Measurements from ENCODE around the gene JAG2. TPM values are rescaled to one million over a fixed set of nuclear protein-coding genes. Genes with fewer than 3 reads are reported as not detected.

JAG2 gene
- total and polyA plus RNA-seq, 2 of the 13 experiments (the other 11 are each of a cell fraction or from before 2014, with no cell fraction given) = 0.04 to 0.16 TPM

GRCh38 chr14:105196265-105196960 is 27.8 kb upstream of the JAG2 start (continued):
- 0 out of 2 replicates have a peak, but pooled peaks have one; percentile 16 for TF ChIP-seq ELF3 (CRISPR knock-in tag; IDR thresholded peaks at IDR 0.05)
- TF ChIP-seq ZNF577 (CRISPR knock-in tag; IDR thresholded peaks at IDR 0.05; ENCODE audit: borderline replicate concordance, low read depth) = no peak
- TF ChIP-seq SOX6 (IDR thresholded peaks at IDR 0.05) = no peak
- peak; percentile 77 for TF ChIP-seq SOX6 (CRISPR knock-in tag; IDR thresholded peaks at IDR 0.05)
- no peak for TF ChIP-seq MEF2D (CRISPR knock-in tag; IDR thresholded peaks at IDR 0.05)
- TF ChIP-seq TAF15 (IDR thresholded peaks at IDR 0.05; ENCODE audit: low read depth, low read length, poor library complexity, severe bottlenecking) = no peak

- H3K27ac ChIP-seq (ENCODE audit: extremely low read length, insufficient read depth, low read length) = no peak overlapping the region
- no peak overlapping the region for H3K9ac ChIP-seq (ENCODE audit: insufficient read depth, low read depth, low read length)
- FAIRE-seq (no peak), DNase-seq (ENCODE audit: low spot score) (no peak), ATAC-seq (no peak)
- peak overlapping the region in 1 of 3 experiments; percentile 55; a peak in 1 of 6 replicates for H3K4me3 ChIP-seq (replicated peaks in 1 of 3; ENCODE audit: insufficient read depth in 1 of 3, low read depth in 2 of 3, low read length in 3 of 3)
- POLR2A ChIA-PET = no interaction called here
- WGBS (ENCODE audit: low lambda C conversion rate) = 9% methylated on average over 11 of the region's 25 CpGs
- H3K4me1 ChIP-seq (ENCODE audit: insufficient read depth, low read length) = peaks cover 37% of the 10 kb centered on the region
- intact Hi-C loops (cut with micrococcal nuclease; ENCODE audit: unreplicated experiment) = no loop called here
- H3K79me2 ChIP-seq (ENCODE audit: insufficient read depth, low read length) = no peaks in the 10 kb centered on the region
- in situ Hi-C loops (cut with HindIII; ENCODE audit: extremely low pct_ligation_motif_present, low pct_unique_long_range_greater_than_20kb) = no loop called here
- H3K4me2 ChIP-seq (ENCODE audit: low read depth, low read length) = peak overlapping the region; percentile 72
- BruUV-seq (replicated peaks) = no TSS peak
- peaks cover 25 to 81% of the 10 kb centered on the region in 2 experiments for H3K27me3 ChIP-seq (ENCODE audit: control insufficient read depth in 1 of 2, insufficient read depth in 2 of 2, low read length in 2 of 2)
- no peak overlapping the region for H2AFZ ChIP-seq (ENCODE audit: low read length)
- H4K20me1 ChIP-seq (ENCODE audit: insufficient read depth, low read length) = no peaks in the 10 kb centered on the region
- no peaks in the 10 kb centered on the region for H3K36me3 ChIP-seq (replicated peaks in 1 of 2; ENCODE audit: control insufficient read depth in 1 of 2, insufficient read depth in 2 of 2, low read length in 2 of 2)
- CTCF ChIA-PET (ENCODE audit: low intra/inter-chr PET ratio, low total read pairs) = no interaction called here
- no peaks in the 10 kb centered on the region for H3K9me3 ChIP-seq (ENCODE audit: low read length)
- no peak for TF ChIP-seq PBX3 (CRISPR knock-in tag; IDR thresholded peaks at IDR 0.05; ENCODE audit: borderline replicate concordance)
- no peak for TF ChIP-seq ZNF101 (CRISPR knock-in tag; IDR thresholded peaks at IDR 0.05; ENCODE audit: borderline replicate concordance, low read depth)
- TF ChIP-seq MAZ (IDR thresholded peaks at IDR 0.05; ENCODE audit: borderline replicate concordance, low read depth, low read length) = no peak
- no peak for TF ChIP-seq MAZ (CRISPR knock-in tag; IDR thresholded peaks at IDR 0.05; ENCODE audit: low read depth)
- TF ChIP-seq ZBTB2 (CRISPR knock-in tag; IDR thresholded peaks at IDR 0.05; ENCODE audit: low read depth) = no peak
- no peak for TF ChIP-seq ARID4A (CRISPR knock-in tag; IDR thresholded peaks at IDR 0.05; ENCODE audit: borderline replicate concordance)
- TF ChIP-seq CREB1 (IDR thresholded peaks at IDR 0.05) = 0 out of 2 replicates have a peak, but pooled peaks have one; percentile 23
- no peak for TF ChIP-seq CREB1 (CRISPR knock-in tag; IDR thresholded peaks at IDR 0.05)
- 0 out of 2 replicates have a peak, but pooled peaks have one; percentile 39 for TF ChIP-seq HNRNPL (IDR thresholded peaks at IDR 0.05; ENCODE audit: low read depth, low read length)
Observed at GRCh38 chr14:105195522-105196264, 27.1 kb upstream of the JAG2 start.
